BJ (cell line): ENCODE data around the gene RUSC1. TPM values are rescaled to one million over a fixed set of nuclear protein-coding genes. Genes with fewer than 3 reads are reported as not detected.

ENCODE experiments used
- CTCF ChIA-PET: fragments of 350-600 bp; formaldehyde crosslinking; extraction: SDS; loops from one replicate; lab custom pipeline; 2021; ENCODE audit warnings: antibody characterized with exemption, inconsistent platforms; lab: Yijun Ruan, JAX
- POLR2A ChIA-PET: fragments of 300-600 bp; sonication (Branson Sonifier 250); formaldehyde crosslinking; extraction: SDS; loops from one replicate; lab custom pipeline; 2021; ENCODE audit warnings: antibody characterized with exemption; lab: Charles Lee
- DNase-seq: peaks from one replicate; pipeline ENCODE4 v3.0.0-alpha.2; 2011; ENCODE audit warnings: low read depth
- H3K27me3 ChIP-seq: 2 replicates; pipeline ENCODE4 v1.6.0; 2011; ENCODE audit warnings: low read length; ENCODE audit not compliant: control insufficient read depth, insufficient read depth
- H3K36me3 ChIP-seq: 2 replicates; pipeline ENCODE4 v1.5.1; 2011; ENCODE audit warnings: low read length; ENCODE audit not compliant: control insufficient read depth, insufficient read depth
- H3K4me3 ChIP-seq: 2 replicates; pipeline ENCODE4 v1.5.1; 2011; ENCODE audit warnings: low read depth, mild to moderate bottlenecking, control low read depth, low read length
- polyA plus RNA-seq: library from polyadenylated mRNA; depleted of rRNA; stranded (reverse); fragments of >200 nt; gene quantifications from 2 replicates; pipeline ENCODE4 v1.2.3, GENCODE V29; 2011
- TF ChIP-seq, protein P1 (sequence below): IDR thresholded peaks from 2 replicates; pipeline ENCODE4 v1.5.1; 2011; ENCODE audit warnings: low read depth, mild to moderate bottlenecking, control low read depth, inconsistent platforms, low read length, moderate library complexity; ENCODE audit not compliant: insufficient read depth

Gene RUSC1
- polyA plus RNA-seq, 1 experiment: 34.1 TPM

DNA sequence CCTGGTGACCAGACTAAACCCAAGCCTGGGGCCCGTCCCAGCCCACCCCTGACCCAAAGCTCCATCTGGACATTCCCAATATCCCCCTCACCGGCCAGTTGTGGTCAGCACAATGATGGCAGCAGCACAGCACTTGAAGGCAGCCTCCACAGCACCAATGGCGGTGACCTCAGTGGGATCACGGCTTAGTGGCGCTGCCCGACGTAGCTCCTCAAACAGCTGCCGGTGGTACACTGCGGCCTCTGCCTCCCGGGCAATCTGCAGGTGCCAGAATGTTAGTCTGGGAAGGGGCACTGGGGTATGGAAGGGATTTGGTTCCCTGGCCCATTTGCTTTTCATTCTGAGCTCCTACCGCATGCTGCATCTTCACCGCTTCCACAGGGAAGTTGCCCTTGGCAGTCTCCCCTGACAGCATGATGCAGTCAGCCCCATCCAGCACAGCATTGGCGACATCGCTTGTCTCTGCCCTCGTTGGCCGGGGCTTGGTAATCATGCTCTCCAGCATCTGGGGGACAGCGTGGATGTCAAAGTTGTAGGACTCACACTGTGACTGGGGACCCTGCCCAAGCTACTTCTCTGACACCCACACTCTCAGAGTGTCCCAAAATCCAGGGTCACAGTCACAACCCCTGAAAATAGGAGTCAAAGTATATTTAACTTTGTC is 27.5 kb upstream of the RUSC1 start:
- CTCF ChIA-PET: interaction anchor here (0.7 to 1.3 kb wide), 5 partner anchors 13 to 28 kb away, joined by 3 to 6 read pairs (median 3); partner anchors contain the start of genes CLK2 and HCN3
- POLR2A ChIA-PET: no interaction called here
- no peak for DNase-seq
- Histone ChIP-seq H3K4me3 (no peak overlapping the region), H3K27me3 (peaks cover 37% of the 10 kb centered on the region), H3K36me3 (no peaks in the 10 kb centered on the region)
- TF ChIP-seq, protein P1, sequence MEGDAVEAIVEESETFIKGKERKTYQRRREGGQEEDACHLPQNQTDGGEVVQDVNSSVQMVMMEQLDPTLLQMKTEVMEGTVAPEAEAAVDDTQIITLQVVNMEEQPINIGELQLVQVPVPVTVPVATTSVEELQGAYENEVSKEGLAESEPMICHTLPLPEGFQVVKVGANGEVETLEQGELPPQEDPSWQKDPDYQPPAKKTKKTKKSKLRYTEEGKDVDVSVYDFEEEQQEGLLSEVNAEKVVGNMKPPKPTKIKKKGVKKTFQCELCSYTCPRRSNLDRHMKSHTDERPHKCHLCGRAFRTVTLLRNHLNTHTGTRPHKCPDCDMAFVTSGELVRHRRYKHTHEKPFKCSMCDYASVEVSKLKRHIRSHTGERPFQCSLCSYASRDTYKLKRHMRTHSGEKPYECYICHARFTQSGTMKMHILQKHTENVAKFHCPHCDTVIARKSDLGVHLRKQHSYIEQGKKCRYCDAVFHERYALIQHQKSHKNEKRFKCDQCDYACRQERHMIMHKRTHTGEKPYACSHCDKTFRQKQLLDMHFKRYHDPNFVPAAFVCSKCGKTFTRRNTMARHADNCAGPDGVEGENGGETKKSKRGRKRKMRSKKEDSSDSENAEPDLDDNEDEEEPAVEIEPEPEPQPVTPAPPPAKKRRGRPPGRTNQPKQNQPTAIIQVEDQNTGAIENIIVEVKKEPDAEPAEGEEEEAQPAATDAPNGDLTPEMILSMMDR: no peak

DNA sequence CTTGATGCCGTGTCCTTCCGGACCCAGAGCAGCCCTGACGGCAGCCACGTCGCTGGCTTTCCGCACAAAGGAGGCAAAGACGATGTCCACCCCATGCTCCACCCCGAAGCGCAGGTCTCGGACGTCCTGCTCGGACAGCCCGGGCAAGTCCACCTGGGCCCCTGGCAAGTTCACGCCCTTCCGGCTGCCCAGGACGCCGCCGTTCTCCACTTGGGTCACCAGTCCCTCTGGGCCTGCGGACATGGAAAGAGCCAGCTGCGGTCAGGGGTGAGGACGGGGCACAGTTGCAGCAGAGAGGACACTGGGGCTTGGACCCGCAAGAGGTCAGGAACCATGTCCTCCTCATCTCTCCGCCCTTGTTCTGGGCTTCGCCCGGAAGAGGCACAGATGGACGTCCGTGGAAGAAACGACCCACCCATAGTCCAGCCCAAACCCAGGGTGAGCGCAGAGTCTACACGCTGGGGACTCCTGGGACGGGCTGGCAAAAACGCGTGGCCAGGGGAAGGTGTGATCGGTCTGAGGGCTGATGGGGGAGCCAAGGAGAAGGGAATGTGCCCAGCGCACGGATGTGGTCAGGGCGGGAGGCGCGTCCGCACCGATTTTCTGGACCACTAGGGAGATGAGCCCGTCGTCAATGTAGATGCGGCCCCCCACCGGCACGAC is 26.0 kb upstream of the RUSC1 start:
- CTCF ChIA-PET: no interaction called here
- H3K36me3 ChIP-seq: no peaks in the 10 kb centered on the region
- H3K27me3 ChIP-seq: peaks cover 37% of the 10 kb centered on the region

DNA sequence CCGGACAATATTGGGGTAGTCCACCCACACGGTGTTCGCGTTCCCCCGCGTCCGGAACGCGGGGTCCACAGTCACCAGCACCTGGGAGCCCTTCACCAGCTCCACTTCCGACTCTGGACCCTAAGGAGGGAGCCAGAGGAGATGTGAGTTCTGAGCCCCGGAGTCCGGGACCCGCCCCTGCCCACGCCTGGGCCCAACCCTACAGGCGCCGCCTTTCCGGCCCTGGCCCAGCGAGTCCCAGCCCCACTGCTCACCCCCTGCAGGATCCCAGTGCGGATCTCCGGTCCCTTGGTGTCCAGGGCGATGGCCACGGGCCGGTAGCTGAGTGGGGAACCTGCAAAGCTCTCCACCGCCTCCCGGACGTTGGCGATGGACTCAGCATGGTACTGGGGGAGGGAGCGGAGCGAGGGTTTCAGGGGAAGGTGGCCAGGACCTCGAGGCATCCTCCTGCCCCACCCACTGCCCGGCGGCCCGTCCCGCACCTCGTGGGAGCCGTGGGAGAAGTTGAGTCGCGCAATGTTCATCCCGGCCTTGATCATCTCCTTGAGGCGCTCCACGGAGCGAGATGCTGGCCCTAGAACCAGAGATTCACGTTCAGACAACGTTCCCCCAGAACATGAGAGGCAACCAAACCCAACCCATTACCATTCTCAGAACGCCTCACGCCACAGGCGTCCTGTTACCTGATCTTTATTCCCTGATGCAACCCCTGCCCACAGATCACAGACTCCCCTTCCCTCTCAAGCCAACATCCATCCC is 25.3 kb upstream of the RUSC1 start:
- DNase-seq: no peak
- H3K27me3 ChIP-seq: peaks cover 37% of the 10 kb centered on the region
- TF ChIP-seq, protein P1: no peak
- no peak overlapping the region for H3K4me3 ChIP-seq
- CTCF ChIA-PET: no interaction called here
- H3K36me3 ChIP-seq: no peaks in the 10 kb centered on the region
- POLR2A ChIA-PET: no interaction called here

More for the DNA sequence above, 26.0 kb upstream of the RUSC1 start:
- POLR2A ChIA-PET: no interaction called here
- DNase-seq: no peak
- TF ChIP-seq, protein P1: no peak
- no peak overlapping the region for H3K4me3 ChIP-seq

DNA sequence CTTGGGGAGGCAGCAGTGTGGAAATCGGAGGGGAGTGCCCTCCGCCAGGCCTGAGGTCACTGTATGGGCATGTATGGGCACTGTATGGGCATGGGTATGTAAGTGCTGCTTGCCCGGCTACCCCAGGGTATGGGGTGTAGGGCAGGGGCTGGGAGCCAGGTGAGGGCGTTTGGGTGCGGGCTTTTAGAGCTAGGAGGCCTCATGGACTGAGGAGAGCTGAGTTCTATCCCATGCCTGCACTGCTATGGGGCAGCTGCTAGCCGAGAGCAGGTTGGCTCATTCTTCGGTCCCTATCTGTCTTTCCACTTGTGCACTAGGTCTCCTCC is 24.8 kb upstream of the RUSC1 start:
- Histone ChIP-seq H3K4me3 (no peak overlapping the region), H3K36me3 (no peaks in the 10 kb centered on the region), H3K27me3 (peaks cover 37% of the 10 kb centered on the region)
- CTCF ChIA-PET: no interaction called here
- TF ChIP-seq, protein P1: no peak
- no peak for DNase-seq
- POLR2A ChIA-PET: no interaction called here

DNA sequence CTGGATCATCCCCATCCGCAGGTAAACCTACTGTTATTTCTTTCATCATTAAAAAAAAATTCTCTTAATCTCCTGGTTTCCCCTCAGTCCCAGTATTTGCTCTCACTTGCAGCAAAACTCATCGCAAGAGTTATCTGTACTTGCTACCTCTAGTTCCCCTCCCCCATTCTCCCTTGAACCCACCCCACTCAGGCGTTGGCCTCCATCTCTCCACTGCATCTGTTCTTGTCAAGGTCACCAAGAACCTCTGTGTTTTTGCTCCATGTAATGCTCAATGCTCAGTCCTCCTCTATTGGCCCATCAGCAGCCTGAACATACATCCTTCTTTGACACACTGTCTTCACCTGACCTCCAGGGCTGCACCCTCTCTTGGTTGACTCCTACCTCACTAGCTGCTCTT is 24.0 kb upstream of the RUSC1 start:
- TF ChIP-seq, protein P1: no peak
- ChIA-PET CTCF (no interaction called here), POLR2A (no interaction called here)
- Histone ChIP-seq H3K27me3 (peaks cover 36% of the 10 kb centered on the region), H3K4me3 (no peak overlapping the region), H3K36me3 (no peaks in the 10 kb centered on the region)
- no peak for DNase-seq
